ENCODE results near the gene FAHD1. TPM values are rescaled to one million over a fixed set of nuclear protein-coding genes. Genes with fewer than 3 reads are reported as not detected.
A peak's percentile ranks its signal among the peaks of the same experiment; 100 is the strongest.

Gene FAHD1
- total and polyA plus RNA-seq, 4 donors = 7.4 to 42.1 (median 12.5) TPM

GRCh38 chr16:1781254-1781653 is 45.8 kb upstream of the FAHD1 start:
- no peaks in the 10 kb centered on the region for H3K9me3 ChIP-seq (ENCODE audit: control insufficient read depth, low read length)
- no peaks in the 10 kb centered on the region for H3K27me3 ChIP-seq (ENCODE audit: control insufficient read depth in 1 of 2, insufficient read depth in 2 of 2, low read length in 1 of 2)
- intact Hi-C loops (cut with DNase I) = loop anchor here in 1 of 2 donors (5.0 kb wide), 2 partner anchors 46 to 474 kb away; partner anchors contain the start of genes FAHD1, HAGH and UBE2I
- H3K36me3 ChIP-seq (ENCODE audit: control insufficient read depth in 1 of 2, insufficient read depth in 2 of 2, low read length in 1 of 2) = peaks cover 0 to 7% of the 10 kb centered on the region in 2 donors
- ATAC-seq (ENCODE audit: low FRiP score) = no peak
- H3K27ac ChIP-seq (ENCODE audit: low read depth in 1 of 2, low read length in 2 of 2) = no peak overlapping the region
- H3K4me1 ChIP-seq (ENCODE audit: control insufficient read depth in 1 of 2, insufficient read depth in 2 of 2, low read length in 2 of 2) = no peaks in the 10 kb centered on the region
- peak in 1 of 2 donors; percentile 50 for DNase-seq
- WGBS, 2 donors = 58 to 59% methylated on average over 20 of the region's 20 CpGs
- H3K4me3 ChIP-seq (ENCODE audit: low read length in 2 of 2) = peak overlapping the region in 1 of 2 donors; percentile 77

GRCh38 chr16:1781758-1782407 is 45.1 kb upstream of the FAHD1 start:
- intact Hi-C loops (cut with DNase I) = loop anchor here in 1 of 2 donors (5.0 kb wide), 2 partner anchors 45 to 475 kb away; partner anchors contain the start of genes FAHD1, HAGH and UBE2I
- Histone ChIP-seq H3K4me3 (ENCODE audit: low read length in 2 of 2) (peak overlapping the region; percentile 68 to 77), H3K27ac (ENCODE audit: low read depth in 1 of 2, low read length in 2 of 2) (peak overlapping the region in 1 of 2 donors; percentile 34), H3K9me3 (ENCODE audit: control insufficient read depth, low read length) (no peaks in the 10 kb centered on the region), H3K4me1 (ENCODE audit: control insufficient read depth in 1 of 2, insufficient read depth in 2 of 2, low read length in 2 of 2) (no peaks in the 10 kb centered on the region), H3K27me3 (ENCODE audit: control insufficient read depth in 1 of 2, insufficient read depth in 2 of 2, low read length in 1 of 2) (no peaks in the 10 kb centered on the region), H3K36me3 (ENCODE audit: control insufficient read depth in 1 of 2, insufficient read depth in 2 of 2, low read length in 1 of 2) (peaks cover 0 to 5% of the 10 kb centered on the region in 2 donors)
- ATAC-seq (ENCODE audit: low FRiP score) (peak; percentile 6), DNase-seq (peak in 1 of 2 donors; percentile 64)
- 1% methylated on average over 50 to 70 of the region's 70 CpGs for WGBS, 2 donors

GRCh38 chr16:1782408-1783264 is 44.4 kb upstream of the FAHD1 start, which contains the start of the genes NUBP2 and SPSB3:
Gene NUBP2 (plus strand): TSS chr16:1782960. CDS start chr16:1783021, 61 bp downstream.
Gene SPSB3 (minus strand): TSS chr16:1782571. CDS start chr16:1781483, 1,088 bp downstream.
- intact Hi-C loops (cut with DNase I) = loop anchor here in 1 of 2 donors (5.0 kb wide), 2 partner anchors 45 to 475 kb away; partner anchors contain the start of genes FAHD1, HAGH and UBE2I
- Histone ChIP-seq H3K27ac (ENCODE audit: low read depth in 1 of 2, low read length in 2 of 2) (peak within 1 kb of the TSS in 1 of 2 donors; percentile 53), H3K4me1 (ENCODE audit: control insufficient read depth in 1 of 2, insufficient read depth in 2 of 2, low read length in 2 of 2) (no peaks in the 10 kb centered on the region), H3K9me3 (ENCODE audit: control insufficient read depth, low read length) (no peaks in the 10 kb centered on the region), H3K27me3 (ENCODE audit: control insufficient read depth in 1 of 2, insufficient read depth in 2 of 2, low read length in 1 of 2) (no peaks in the 10 kb centered on the region), H3K4me3 (ENCODE audit: low read length in 2 of 2) (peak within 1 kb of the TSS; percentile 77 to 81), H3K36me3 (ENCODE audit: control insufficient read depth in 1 of 2, insufficient read depth in 2 of 2, low read length in 1 of 2) (no peaks in the 10 kb centered on the region)
- ATAC-seq (ENCODE audit: low FRiP score) = peak; percentile 96
- 0% methylated on average over 69 to 102 of the region's 102 CpGs for WGBS, 2 donors
- DNase-seq = peak; percentile 100

GRCh38 chr16:1784977-1785845 is 41.8 kb upstream of the FAHD1 start:
- no peaks in the 10 kb centered on the region for H3K36me3 ChIP-seq (ENCODE audit: control insufficient read depth in 1 of 2, insufficient read depth in 2 of 2, low read length in 1 of 2)
- H3K27me3 ChIP-seq (ENCODE audit: control insufficient read depth in 1 of 2, insufficient read depth in 2 of 2, low read length in 1 of 2) = no peaks in the 10 kb centered on the region
- no peak overlapping the region for H3K4me3 ChIP-seq (ENCODE audit: low read length in 2 of 2)
- DNase-seq (no peak), ATAC-seq (ENCODE audit: low FRiP score) (no peak)
- H3K4me1 ChIP-seq (ENCODE audit: control insufficient read depth in 1 of 2, insufficient read depth in 2 of 2, low read length in 2 of 2) = no peaks in the 10 kb centered on the region
- 85% methylated on average over 26 of the region's 26 CpGs for WGBS, 2 donors
- no peaks in the 10 kb centered on the region for H3K9me3 ChIP-seq (ENCODE audit: control insufficient read depth, low read length)
- intact Hi-C loops (cut with DNase I) = loop anchor here in 1 of 2 donors (5.0 kb wide), 2 partner anchors 42 to 478 kb away; partner anchors contain the start of genes FAHD1, HAGH and UBE2I
- no peak overlapping the region for H3K27ac ChIP-seq (ENCODE audit: low read depth in 1 of 2, low read length in 2 of 2)

- no peaks in the 10 kb centered on the region for H3K27me3 ChIP-seq (ENCODE audit: control insufficient read depth in 1 of 2, insufficient read depth in 2 of 2, low read length in 1 of 2)
- H3K4me3 ChIP-seq (ENCODE audit: low read length in 2 of 2) = no peak overlapping the region
- DNase-seq = peak in 1 of 2 donors; percentile 51
- intact Hi-C loops (cut with DNase I) = no loop called here
- 85 to 89% methylated on average over 14 of the region's 14 CpGs for WGBS, 2 donors
- ATAC-seq (ENCODE audit: low FRiP score) = no peak
- no peaks in the 10 kb centered on the region for H3K4me1 ChIP-seq (ENCODE audit: control insufficient read depth in 1 of 2, insufficient read depth in 2 of 2, low read length in 2 of 2)
- H3K36me3 ChIP-seq (ENCODE audit: control insufficient read depth in 1 of 2, insufficient read depth in 2 of 2, low read length in 1 of 2) = no peaks in the 10 kb centered on the region
- no peak overlapping the region for H3K27ac ChIP-seq (ENCODE audit: low read depth in 1 of 2, low read length in 2 of 2)
- H3K9me3 ChIP-seq (ENCODE audit: control insufficient read depth, low read length) = no peaks in the 10 kb centered on the region
Measured at GRCh38 chr16:1785846-1786170, 41.2 kb upstream of the FAHD1 start.

- H3K4me3 ChIP-seq (ENCODE audit: low read length in 2 of 2) = no peak overlapping the region
- H3K36me3 ChIP-seq (ENCODE audit: control insufficient read depth in 1 of 2, insufficient read depth in 2 of 2, low read length in 1 of 2) = no peaks in the 10 kb centered on the region
- 85 to 88% methylated on average over 46 to 51 of the region's 51 CpGs for WGBS, 2 donors
- no peaks in the 10 kb centered on the region for H3K27me3 ChIP-seq (ENCODE audit: control insufficient read depth in 1 of 2, insufficient read depth in 2 of 2, low read length in 1 of 2)
- H3K4me1 ChIP-seq (ENCODE audit: control insufficient read depth in 1 of 2, insufficient read depth in 2 of 2, low read length in 2 of 2) = no peaks in the 10 kb centered on the region
- intact Hi-C loops (cut with DNase I) = no loop called here
- no peak overlapping the region for H3K27ac ChIP-seq (ENCODE audit: low read depth in 1 of 2, low read length in 2 of 2)
- no peaks in the 10 kb centered on the region for H3K9me3 ChIP-seq (ENCODE audit: control insufficient read depth, low read length)
- DNase-seq = peak; percentile 41 to 72
- ATAC-seq (ENCODE audit: low FRiP score) = no peak
Measured at GRCh38 chr16:1786242-1787055, 40.6 kb upstream of the FAHD1 start.

- ATAC-seq (ENCODE audit: low FRiP score) = no peak
- intact Hi-C loops (cut with DNase I) = no loop called here
- H3K36me3 ChIP-seq (ENCODE audit: control insufficient read depth in 1 of 2, insufficient read depth in 2 of 2, low read length in 1 of 2) = no peaks in the 10 kb centered on the region
- no peaks in the 10 kb centered on the region for H3K9me3 ChIP-seq (ENCODE audit: control insufficient read depth, low read length)
- H3K27ac ChIP-seq (ENCODE audit: low read depth in 1 of 2, low read length in 2 of 2) = no peak overlapping the region
- DNase-seq = peak in 1 of 2 donors; percentile 61
- H3K4me3 ChIP-seq (ENCODE audit: low read length in 2 of 2) = no peak overlapping the region
- no peaks in the 10 kb centered on the region for H3K4me1 ChIP-seq (ENCODE audit: control insufficient read depth in 1 of 2, insufficient read depth in 2 of 2, low read length in 2 of 2)
- 84 to 85% methylated on average over 6 of the region's 6 CpGs for WGBS, 2 donors
- no peaks in the 10 kb centered on the region for H3K27me3 ChIP-seq (ENCODE audit: control insufficient read depth in 1 of 2, insufficient read depth in 2 of 2, low read length in 1 of 2)
Measured at GRCh38 chr16:1787056-1787321, 40.0 kb upstream of the FAHD1 start.
